Neutrophil (primary cell): ENCODE measurements around the gene HLA-DRB5.

ENCODE experiments used
- H3K27ac ChIP-seq: fragments of 200-600 bp; sonication (generic); 2 replicates; pipeline ENCODE4 v1.5.1; 2016; ENCODE audit warnings: mild to moderate bottlenecking, moderate library complexity
- H3K27me3 ChIP-seq: fragments of 200-600 bp; sonication (generic); 2 replicates; pipeline ENCODE4 v1.6.0; 2016; ENCODE audit warnings: mild to moderate bottlenecking
- H3K36me3 ChIP-seq: fragments of 200-600 bp; sonication (generic); 2 replicates; pipeline ENCODE4 v1.5.1; 2017
- H3K4me1 ChIP-seq, 2 experiments: fragments of 200-600 bp in 1 of 2; sonication (generic) in 1 of 2; 1 replicate in 1 of 2; 2 replicates in 1 of 2; pipeline versions ENCODE4 v1.5.1 to v1.6.1; 2013 to 2016; ENCODE audit warnings: low read depth in 1 of 2, low read length in 1 of 2, mild to moderate bottlenecking in 1 of 2, moderate library complexity in 1 of 2; ENCODE audit not compliant: control insufficient read depth in 1 of 2, insufficient read depth in 1 of 2
- H3K4me3 ChIP-seq, 2 experiments: fragments of 200-600 bp in 1 of 2; sonication (generic) in 1 of 2; 1 replicate in 1 of 2; 2 replicates in 1 of 2; pipeline ENCODE4 v1.5.1; 2013 to 2016; ENCODE audit warnings: low read depth in 1 of 2, low read length in 1 of 2, mild to moderate bottlenecking in 1 of 2, moderate library complexity in 1 of 2
- H3K9me3 ChIP-seq: fragments of 200-600 bp; sonication (generic); 2 replicates; pipeline ENCODE4 v1.5.1; 2016
- TF ChIP-seq, protein P1 (sequence below): fragments of 200-600 bp; sonication (generic); IDR thresholded peaks from 2 replicates; pipeline ENCODE4 v1.5.1; 2016; ENCODE audit warnings: antibody characterized with exemption

Gene HLA-DRB5

DNA sequence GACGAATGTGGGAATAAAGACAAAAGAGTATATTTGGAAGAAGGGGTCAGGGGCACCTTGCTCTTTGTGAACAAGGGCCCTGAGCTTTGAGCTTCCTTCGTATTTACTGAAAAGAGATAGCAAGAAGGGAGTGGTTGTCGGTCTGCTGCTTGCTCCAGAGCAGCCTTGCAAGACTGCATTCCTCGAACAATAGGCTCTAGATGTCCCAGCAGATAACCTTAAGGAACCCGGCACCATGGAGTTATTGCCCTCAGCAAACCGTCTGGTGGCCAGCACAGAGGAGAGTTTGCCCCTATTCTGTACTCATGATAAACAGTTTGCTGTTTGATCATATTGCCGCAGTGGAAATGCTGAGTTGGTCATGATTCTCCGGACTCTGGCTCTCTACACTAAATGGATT lies 36.9 kb upstream of the HLA-DRB5 start:
- H3K27me3 ChIP-seq, result no peaks in the 10 kb centered on the region
- H3K9me3 ChIP-seq, result no peaks in the 10 kb centered on the region
- TF ChIP-seq, protein P1, sequence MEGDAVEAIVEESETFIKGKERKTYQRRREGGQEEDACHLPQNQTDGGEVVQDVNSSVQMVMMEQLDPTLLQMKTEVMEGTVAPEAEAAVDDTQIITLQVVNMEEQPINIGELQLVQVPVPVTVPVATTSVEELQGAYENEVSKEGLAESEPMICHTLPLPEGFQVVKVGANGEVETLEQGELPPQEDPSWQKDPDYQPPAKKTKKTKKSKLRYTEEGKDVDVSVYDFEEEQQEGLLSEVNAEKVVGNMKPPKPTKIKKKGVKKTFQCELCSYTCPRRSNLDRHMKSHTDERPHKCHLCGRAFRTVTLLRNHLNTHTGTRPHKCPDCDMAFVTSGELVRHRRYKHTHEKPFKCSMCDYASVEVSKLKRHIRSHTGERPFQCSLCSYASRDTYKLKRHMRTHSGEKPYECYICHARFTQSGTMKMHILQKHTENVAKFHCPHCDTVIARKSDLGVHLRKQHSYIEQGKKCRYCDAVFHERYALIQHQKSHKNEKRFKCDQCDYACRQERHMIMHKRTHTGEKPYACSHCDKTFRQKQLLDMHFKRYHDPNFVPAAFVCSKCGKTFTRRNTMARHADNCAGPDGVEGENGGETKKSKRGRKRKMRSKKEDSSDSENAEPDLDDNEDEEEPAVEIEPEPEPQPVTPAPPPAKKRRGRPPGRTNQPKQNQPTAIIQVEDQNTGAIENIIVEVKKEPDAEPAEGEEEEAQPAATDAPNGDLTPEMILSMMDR, result no peak
- no peaks in the 10 kb centered on the region for H3K4me1 ChIP-seq
- no peak overlapping the region for H3K27ac ChIP-seq
- no peaks in the 10 kb centered on the region for H3K36me3 ChIP-seq
- H3K4me3 ChIP-seq, result no peak overlapping the region

DNA sequence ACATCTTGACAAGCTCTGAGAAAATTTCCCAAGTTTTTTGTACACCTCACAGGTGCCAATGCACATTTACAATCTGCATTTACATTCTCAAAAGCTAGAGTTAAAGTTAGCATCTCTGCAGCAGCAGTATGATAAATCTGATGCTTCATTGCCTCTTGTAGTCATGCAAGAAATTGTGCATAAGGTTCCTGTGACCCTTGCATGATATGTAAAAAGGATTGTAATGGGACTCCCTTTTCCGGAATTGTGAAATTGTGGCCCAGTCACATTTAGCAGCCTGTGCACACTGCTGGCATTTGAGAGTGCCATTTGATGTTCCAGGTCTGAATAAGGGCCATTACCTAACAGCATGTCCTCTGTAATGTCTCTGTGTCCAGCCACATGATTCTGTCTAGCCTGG lies 35.4 kb upstream of the HLA-DRB5 start:
- TF ChIP-seq, protein P1, result no peak
- Histone ChIP-seq H3K27me3 (no peaks in the 10 kb centered on the region), H3K9me3 (no peaks in the 10 kb centered on the region), H3K36me3 (no peaks in the 10 kb centered on the region), H3K4me3 (no peak overlapping the region), H3K4me1 (no peaks in the 10 kb centered on the region), H3K27ac (no peak overlapping the region)

DNA sequence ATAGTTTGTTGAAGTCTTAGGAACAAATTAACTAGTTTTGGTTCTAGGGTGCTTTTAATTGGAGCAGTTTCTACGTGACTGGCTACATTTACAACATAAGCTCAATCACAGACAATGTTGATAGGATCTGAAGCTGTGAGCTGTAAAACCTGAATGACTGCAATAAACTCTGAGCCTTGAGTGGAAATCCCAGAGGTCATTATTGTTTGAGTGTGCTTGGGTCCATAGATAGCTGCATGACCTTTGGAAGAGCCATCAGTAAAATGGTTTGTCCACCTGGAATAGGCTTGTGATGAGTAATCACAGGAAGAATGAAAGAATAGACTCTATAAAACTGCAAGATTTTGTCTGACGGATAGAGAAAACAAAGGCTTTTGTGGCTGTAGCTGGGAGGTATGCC lies 32.9 kb upstream of the HLA-DRB5 start:
- TF ChIP-seq, protein P1, result no peak
- no peaks in the 10 kb centered on the region for H3K36me3 ChIP-seq
- no peak overlapping the region for H3K4me3 ChIP-seq
- H3K27ac ChIP-seq, result no peak overlapping the region
- no peaks in the 10 kb centered on the region for H3K27me3 ChIP-seq
- no peaks in the 10 kb centered on the region for H3K9me3 ChIP-seq
- no peaks in the 10 kb centered on the region for H3K4me1 ChIP-seq

DNA sequence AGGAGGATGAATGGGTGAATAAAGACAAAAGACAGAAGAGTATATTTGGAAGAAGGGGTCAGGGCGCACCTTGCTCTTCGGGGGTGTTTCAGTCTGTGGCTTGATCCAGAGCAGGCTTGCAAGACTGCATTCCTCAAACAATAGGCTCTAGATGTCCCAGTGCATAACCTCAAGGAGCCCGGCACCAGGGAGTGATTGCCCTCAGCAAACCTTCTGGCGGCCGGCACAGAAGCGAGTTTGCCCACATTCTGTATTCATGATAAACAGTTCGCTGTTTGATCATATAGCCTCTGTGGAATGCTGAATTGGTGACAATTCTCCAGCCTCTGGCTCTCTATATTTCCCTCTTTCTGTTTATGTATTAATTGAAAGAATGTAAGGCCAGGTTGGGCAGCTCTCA lies 29.7 kb upstream of the HLA-DRB5 start:
- Histone ChIP-seq H3K4me3 (no peak overlapping the region), H3K27me3 (no peaks in the 10 kb centered on the region), H3K4me1 (no peaks in the 10 kb centered on the region), H3K9me3 (no peaks in the 10 kb centered on the region), H3K36me3 (no peaks in the 10 kb centered on the region), H3K27ac (no peak overlapping the region)
- TF ChIP-seq, protein P1, result no peak

DNA sequence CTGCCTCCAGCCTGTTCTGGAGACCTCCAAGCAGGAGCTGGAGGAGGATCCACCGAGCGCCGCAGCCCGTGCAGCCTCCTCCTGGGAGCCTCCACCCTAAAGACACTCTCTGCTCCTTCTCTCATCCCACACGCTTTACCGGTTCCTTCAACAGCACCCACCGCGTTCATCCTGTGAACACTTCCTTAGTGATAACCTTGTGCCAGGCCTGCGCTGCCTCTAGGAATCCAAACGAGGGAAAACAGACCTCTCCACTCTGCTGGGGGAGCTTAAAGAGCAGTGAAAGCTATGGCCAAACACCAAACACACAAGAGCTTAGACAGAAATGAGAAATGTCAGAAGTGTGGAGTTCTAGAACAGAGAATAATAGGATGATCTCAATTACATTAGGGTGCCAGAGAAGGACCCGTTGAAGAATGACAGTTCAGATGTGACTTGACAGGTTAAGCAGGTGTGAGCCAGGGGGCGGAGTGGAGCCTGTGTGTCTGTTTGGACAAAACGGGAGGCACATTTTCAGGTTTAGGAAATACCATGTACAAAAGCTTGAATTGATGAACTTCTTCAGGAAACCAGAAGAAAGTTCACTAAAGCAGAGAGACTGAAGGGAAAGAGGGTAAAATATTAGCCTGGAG lies 28.5 kb upstream of the HLA-DRB5 start:
- Histone ChIP-seq H3K36me3 (no peaks in the 10 kb centered on the region), H3K4me1 (no peaks in the 10 kb centered on the region), H3K4me3 (no peak overlapping the region), H3K27me3 (no peaks in the 10 kb centered on the region), H3K27ac (no peak overlapping the region), H3K9me3 (no peaks in the 10 kb centered on the region)
- TF ChIP-seq, protein P1, result no peak
